NB4 (cell line): ENCODE measurements around the gene ZFP36.

ENCODE experiments used
- CTCF ChIP-seq: IDR thresholded peaks from one replicate; pipeline ENCODE4 v1.5.1; 2012; ENCODE audit warnings: low read depth, low read length
- MYC ChIP-seq: IDR thresholded peaks from 2 replicates; pipeline ENCODE4 v1.6.1; 2011; ENCODE audit warnings: low read depth, low read length
- POLR2A ChIP-seq: IDR thresholded peaks from 2 replicates; pipeline ENCODE4 v1.6.1; 2011; ENCODE audit warnings: mild to moderate bottlenecking; ENCODE audit not compliant: insufficient read length; ENCODE audit errors: extremely low read depth
- TF ChIP-seq, protein P1 (sequence below): IDR thresholded peaks from 2 replicates; pipeline ENCODE4 v1.6.1; 2011; ENCODE audit warnings: low read depth, low read length

DNA sequence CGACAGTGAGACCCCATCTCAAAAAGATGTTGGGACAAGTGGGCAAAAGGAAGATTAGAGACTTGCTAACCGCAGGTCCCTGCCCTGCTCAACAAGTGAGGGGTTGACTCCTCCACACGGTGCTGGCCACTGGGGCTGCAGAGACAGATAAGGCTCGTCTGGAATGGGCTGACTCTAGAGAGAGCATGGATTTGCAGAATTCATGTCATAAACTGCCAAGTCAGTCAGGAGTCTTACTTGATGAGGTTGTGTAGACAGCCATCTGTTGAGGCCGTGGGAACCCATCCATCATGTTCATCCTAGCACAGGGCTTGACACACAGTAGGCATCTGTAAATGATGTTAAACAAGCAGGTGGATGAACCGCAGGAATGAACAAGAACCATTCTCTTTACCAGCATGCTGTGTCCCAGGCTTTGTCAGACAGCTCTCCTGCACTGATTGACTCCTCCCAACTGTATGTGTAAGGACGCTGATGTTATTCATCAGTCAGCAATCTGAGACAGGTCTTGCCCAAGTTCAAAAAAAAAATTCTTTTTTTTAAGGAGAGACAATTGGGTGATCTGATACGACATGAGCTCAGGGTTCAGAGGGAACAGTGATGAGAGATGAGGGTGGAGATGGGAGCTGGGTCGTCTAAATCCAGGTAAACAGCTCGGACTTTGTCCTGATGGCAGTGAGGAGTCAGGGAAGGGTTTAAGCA is 24.6 kb upstream of the ZFP36 start:
- TF ChIP-seq POLR2A (no peak), CTCF (no peak), MYC (no peak)
- TF ChIP-seq, protein P1, sequence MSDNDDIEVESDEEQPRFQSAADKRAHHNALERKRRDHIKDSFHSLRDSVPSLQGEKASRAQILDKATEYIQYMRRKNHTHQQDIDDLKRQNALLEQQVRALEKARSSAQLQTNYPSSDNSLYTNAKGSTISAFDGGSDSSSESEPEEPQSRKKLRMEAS, result no peak
